SK-N-SH treated with all-trans-retinoic acid at 6 μM for 48 hours (cell line): ENCODE data around the gene HABP4.

Experiments used
- ATAC-seq: fragments of 200-7000 bp; cut with Tn5 transposase; 3 replicates; pipeline ENCODE4 v1.9.1; 2020; ENCODE audit warnings: mild to moderate bottlenecking, moderate library complexity
- ARNTL ChIP-seq: fragments of 450-650 bp; formaldehyde crosslinking; IDR thresholded peaks from 2 replicates; pipeline ENCODE4 v1.5.0; 2020; ENCODE audit warnings: low read depth, mild to moderate bottlenecking, moderate library complexity, borderline replicate concordance
- CREB5 ChIP-seq: fragments of 250-450 bp; sonication (Bioruptor Pico); IDR thresholded peaks from 2 replicates; pipeline ENCODE4 v1.5.1; 2020; ENCODE audit warnings: low read depth, mild to moderate bottlenecking, moderate library complexity
- CSDC2 ChIP-seq: fragments of 250-450 bp; sonication (Bioruptor Pico); IDR thresholded peaks from 2 replicates; pipeline ENCODE4 v1.5.0; 2020; ENCODE audit warnings: mild to moderate bottlenecking, moderate library complexity
- CSRNP3 ChIP-seq: fragments of 250-450 bp; sonication (Bioruptor Pico); IDR thresholded peaks from 2 replicates; pipeline ENCODE4 v1.5.1; 2021; ENCODE audit warnings: mild to moderate bottlenecking, moderate library complexity
- ESRRG ChIP-seq: fragments of 250-450 bp; sonication (Bioruptor Pico); IDR thresholded peaks from 2 replicates; pipeline ENCODE4 v1.6.1; 2021; ENCODE audit warnings: mild to moderate bottlenecking
- GLIS3 ChIP-seq: fragments of 250-450 bp; sonication (Bioruptor Pico); IDR thresholded peaks from 2 replicates; pipeline ENCODE4 v1.5.0; 2020; ENCODE audit warnings: mild to moderate bottlenecking, moderate library complexity
- ISL1 ChIP-seq: fragments of 250-450 bp; sonication (Bioruptor Pico); IDR thresholded peaks from 2 replicates; pipeline ENCODE4 v2.1.2; 2022; ENCODE audit warnings: mild to moderate bottlenecking, moderate library complexity
- OSR1 ChIP-seq: fragments of 250-450 bp; sonication (Bioruptor Pico); IDR thresholded peaks from 2 replicates; pipeline ENCODE4 v1.8.0; 2022; ENCODE audit warnings: moderate library complexity, mild to moderate bottlenecking, inconsistent platforms
- PPARA ChIP-seq: fragments of 250-450 bp; sonication (Bioruptor Pico); IDR thresholded peaks from 2 replicates; pipeline ENCODE4 v1.5.0; 2020; ENCODE audit warnings: mild to moderate bottlenecking, borderline replicate concordance
- RARB ChIP-seq: fragments of 250-450 bp; sonication (Bioruptor Pico); IDR thresholded peaks from 2 replicates; pipeline ENCODE4 v1.8.0; 2021; ENCODE audit warnings: mild to moderate bottlenecking, moderate library complexity
- TOX ChIP-seq: fragments of 250-450 bp; sonication (Bioruptor Pico); IDR thresholded peaks from 2 replicates; pipeline ENCODE4 v1.8.0; 2021; ENCODE audit warnings: mild to moderate bottlenecking, moderate library complexity, borderline replicate concordance
- ZFP3 ChIP-seq: fragments of 250-450 bp; sonication (Bioruptor Pico); IDR thresholded peaks from 2 replicates; pipeline ENCODE4 v1.5.0; 2020; ENCODE audit warnings: mild to moderate bottlenecking, moderate library complexity
- ZFP30 ChIP-seq: fragments of 450-650 bp; formaldehyde crosslinking; IDR thresholded peaks from 2 replicates; pipeline ENCODE4 v1.5.0; 2022; ENCODE audit warnings: mild to moderate bottlenecking, moderate library complexity
- ZNF565 ChIP-seq: fragments of 450-650 bp; formaldehyde crosslinking; conservative IDR thresholded peaks from 2 replicates; pipeline ENCODE4 v1.5.0; 2020; ENCODE audit warnings: low read depth, mild to moderate bottlenecking, moderate library complexity
- TF ChIP-seq, protein P1 (sequence below): fragments of 250-450 bp; sonication (Bioruptor Pico); IDR thresholded peaks from 2 replicates; pipeline ENCODE4 v1.5.0; 2020; ENCODE audit warnings: mild to moderate bottlenecking, moderate library complexity
- TF ChIP-seq, protein P2 (sequence below): fragments of 250-450 bp; sonication (Bioruptor Pico); IDR thresholded peaks from 2 replicates; pipeline ENCODE4 v1.8.0; 2021; ENCODE audit warnings: low read depth, mild to moderate bottlenecking, moderate library complexity, borderline replicate concordance

The HABP4 gene

DNA sequence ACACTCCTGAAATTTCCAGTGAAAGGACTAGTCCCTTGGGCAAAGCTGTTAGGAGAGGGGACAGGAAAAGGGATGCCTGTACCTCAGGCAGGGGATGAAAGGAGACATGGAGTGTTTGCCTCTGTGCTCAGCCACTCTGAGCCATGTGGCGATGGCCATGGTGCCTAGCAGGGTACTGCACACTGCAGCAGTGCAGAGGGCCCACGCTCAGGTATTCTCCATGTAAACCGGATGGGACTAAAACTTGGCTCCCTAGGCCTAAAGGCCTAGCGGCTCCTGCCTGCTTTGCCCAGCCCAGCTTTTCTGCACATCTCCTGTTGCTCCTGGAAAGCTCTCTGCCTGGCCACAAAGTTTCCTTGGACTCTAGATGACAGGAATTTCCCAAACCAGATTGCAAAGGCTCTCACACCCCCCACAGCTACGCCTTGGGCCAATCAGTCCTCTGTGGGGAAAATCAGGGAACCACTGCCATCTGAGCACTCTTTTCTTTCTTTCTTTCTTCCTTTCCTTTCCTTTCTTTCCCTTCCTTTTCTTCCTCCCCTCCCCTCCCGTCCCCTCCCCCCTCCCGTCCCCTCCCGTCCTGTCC, 44.3 kb downstream of the HABP4 start:
- ATAC-seq, result no peak; the same call in 2 of the 3 replicates
- TF ChIP-seq CSDC2, result no peak
- no peak for TF ChIP-seq CREB5
- TF ChIP-seq OSR1 (CRISPR knock-in tag), result no peak
- no peak for TF ChIP-seq PPARA
- TF ChIP-seq ISL1 (CRISPR knock-in tag), result no peak
- TF ChIP-seq ESRRG (CRISPR knock-in tag), result no peak
- TF ChIP-seq ARNTL (CRISPR knock-in tag), result no peak
- TF ChIP-seq GLIS3 (CRISPR knock-in tag), result no peak
- TF ChIP-seq, all 23 proteins: peak for 0

- TF ChIP-seq ZNF565, result no peak
- TF ChIP-seq, protein P1, sequence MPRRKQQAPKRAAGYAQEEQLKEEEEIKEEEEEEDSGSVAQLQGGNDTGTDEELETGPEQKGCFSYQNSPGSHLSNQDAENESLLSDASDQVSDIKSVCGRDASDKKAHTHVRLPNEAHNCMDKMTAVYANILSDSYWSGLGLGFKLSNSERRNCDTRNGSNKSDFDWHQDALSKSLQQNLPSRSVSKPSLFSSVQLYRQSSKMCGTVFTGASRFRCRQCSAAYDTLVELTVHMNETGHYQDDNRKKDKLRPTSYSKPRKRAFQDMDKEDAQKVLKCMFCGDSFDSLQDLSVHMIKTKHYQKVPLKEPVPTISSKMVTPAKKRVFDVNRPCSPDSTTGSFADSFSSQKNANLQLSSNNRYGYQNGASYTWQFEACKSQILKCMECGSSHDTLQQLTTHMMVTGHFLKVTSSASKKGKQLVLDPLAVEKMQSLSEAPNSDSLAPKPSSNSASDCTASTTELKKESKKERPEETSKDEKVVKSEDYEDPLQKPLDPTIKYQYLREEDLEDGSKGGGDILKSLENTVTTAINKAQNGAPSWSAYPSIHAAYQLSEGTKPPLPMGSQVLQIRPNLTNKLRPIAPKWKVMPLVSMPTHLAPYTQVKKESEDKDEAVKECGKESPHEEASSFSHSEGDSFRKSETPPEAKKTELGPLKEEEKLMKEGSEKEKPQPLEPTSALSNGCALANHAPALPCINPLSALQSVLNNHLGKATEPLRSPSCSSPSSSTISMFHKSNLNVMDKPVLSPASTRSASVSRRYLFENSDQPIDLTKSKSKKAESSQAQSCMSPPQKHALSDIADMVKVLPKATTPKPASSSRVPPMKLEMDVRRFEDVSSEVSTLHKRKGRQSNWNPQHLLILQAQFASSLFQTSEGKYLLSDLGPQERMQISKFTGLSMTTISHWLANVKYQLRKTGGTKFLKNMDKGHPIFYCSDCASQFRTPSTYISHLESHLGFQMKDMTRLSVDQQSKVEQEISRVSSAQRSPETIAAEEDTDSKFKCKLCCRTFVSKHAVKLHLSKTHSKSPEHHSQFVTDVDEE (CRISPR knock-in tag), result no peak
- TF ChIP-seq RARB (CRISPR knock-in tag), result no peak
- TF ChIP-seq, all 23 proteins: peak for 0
- ATAC-seq, result no peak
Measured at GRCh38 chr9:96495341-96495740, 45.4 kb downstream of the HABP4 start.

DNA sequence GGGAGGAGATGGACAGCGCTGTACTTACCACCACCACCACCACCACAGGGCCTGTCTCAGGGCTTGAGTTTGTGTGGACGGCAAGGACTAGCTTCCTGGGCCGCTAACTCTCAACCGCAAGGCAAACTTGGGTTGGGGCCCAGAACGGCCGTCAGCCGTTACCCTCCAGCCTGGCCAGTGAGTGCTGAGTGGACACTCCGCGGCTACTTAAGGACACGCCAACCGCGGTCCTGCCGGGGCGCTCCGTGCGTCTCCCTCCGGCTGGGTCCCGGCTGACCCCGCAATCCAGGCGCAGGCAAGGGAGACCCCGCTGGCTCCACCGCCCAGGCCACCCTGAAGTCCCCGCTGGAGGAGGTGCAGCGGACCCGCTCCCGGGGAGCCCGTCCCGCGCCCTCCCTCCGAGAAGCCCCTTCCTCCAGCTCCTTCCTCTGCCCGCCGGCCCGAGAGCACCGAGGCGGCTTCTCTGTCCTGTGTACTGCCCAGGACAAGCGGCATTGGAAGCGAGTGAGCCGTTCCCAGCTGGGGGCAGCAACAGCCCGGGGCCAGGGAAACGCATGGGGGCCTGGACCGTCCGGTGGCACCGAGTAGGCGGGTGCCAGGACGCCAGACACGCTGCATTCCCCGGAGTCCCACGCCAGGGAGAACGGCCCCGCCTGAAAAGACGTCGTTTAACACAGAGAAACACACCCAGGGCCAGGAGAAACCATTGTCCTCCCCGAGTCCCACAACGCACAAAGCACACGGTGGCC, 46.6 kb downstream of the HABP4 start:
- peak; percentile 13; the same call in 1 of the 3 replicates for ATAC-seq
- TF ChIP-seq, protein P2, sequence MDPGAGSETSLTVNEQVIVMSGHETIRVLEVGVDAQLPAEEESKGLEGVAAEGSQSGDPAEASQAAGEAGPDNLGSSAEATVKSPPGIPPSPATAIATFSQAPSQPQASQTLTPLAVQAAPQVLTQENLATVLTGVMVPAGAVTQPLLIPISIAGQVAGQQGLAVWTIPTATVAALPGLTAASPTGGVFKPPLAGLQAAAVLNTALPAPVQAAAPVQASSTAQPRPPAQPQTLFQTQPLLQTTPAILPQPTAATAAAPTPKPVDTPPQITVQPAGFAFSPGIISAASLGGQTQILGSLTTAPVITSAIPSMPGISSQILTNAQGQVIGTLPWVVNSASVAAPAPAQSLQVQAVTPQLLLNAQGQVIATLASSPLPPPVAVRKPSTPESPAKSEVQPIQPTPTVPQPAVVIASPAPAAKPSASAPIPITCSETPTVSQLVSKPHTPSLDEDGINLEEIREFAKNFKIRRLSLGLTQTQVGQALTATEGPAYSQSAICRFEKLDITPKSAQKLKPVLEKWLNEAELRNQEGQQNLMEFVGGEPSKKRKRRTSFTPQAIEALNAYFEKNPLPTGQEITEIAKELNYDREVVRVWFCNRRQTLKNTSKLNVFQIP (CRISPR knock-in tag), result no peak
- TF ChIP-seq ZFP3 (CRISPR knock-in tag) (no peak), TOX (CRISPR knock-in tag) (no peak), ZNF565 (no peak), OSR1 (CRISPR knock-in tag) (no peak), CSDC2 (no peak), ISL1 (CRISPR knock-in tag) (no peak), RARB (CRISPR knock-in tag) (no peak)

- no peak for ATAC-seq
- no peak for TF ChIP-seq ESRRG (CRISPR knock-in tag)
- TF ChIP-seq GLIS3 (CRISPR knock-in tag), result no peak
Measured at GRCh38 chr9:96497117-96497399, 47.1 kb downstream of the HABP4 start.

DNA sequence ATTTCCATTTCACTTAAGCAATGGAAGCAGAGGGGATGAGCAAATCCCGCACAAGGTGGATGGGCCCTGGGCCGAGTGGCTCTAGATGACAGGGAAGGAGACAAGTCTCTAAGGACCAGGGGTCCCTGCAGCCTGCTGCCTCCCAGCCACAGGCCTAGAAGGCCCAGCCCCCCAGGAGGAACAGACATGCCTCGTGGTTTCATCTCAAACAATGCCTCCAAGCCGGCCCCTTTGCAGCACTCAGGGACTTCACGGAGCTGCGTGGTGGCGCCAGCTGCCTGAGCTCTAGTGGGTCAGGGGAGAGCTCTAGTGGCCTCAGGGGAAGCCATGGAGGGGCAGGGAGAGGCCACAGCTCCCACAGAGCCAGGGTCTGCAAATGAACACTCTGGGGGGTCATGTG, 48.8 kb downstream of the HABP4 start:
- ATAC-seq, result no peak
- TF ChIP-seq ZFP30 (CRISPR knock-in tag) (no peak), PPARA (no peak), TOX (CRISPR knock-in tag) (no peak), CSRNP3 (CRISPR knock-in tag) (no peak)
- TF ChIP-seq, protein P2 (CRISPR knock-in tag), result no peak
- TF ChIP-seq, all 23 proteins: peak for 0
